T-helper 2 cell treated with Interferon-gamma antibody and Interleukin-4, amounts not matched to agents 5 μg/mL and 100 μg/mL, for 36 hours (primary cell): ENCODE measurements around the gene MTCL1.

Experiments
- DNase-seq: peaks from one replicate; pipeline ENCODE4 v3.0.0; 2021; ENCODE audit warnings: low spot score
- H3K27ac Mint-ChIP-seq: one replicate; pipeline ENCODE4 v1.8.0; 2021; ENCODE audit warnings: mild to moderate bottlenecking, mixed read lengths
- H3K27me3 Mint-ChIP-seq: one replicate; pipeline ENCODE4 v1.8.0; 2021; ENCODE audit warnings: low read depth, mixed read lengths
- H3K36me3 Mint-ChIP-seq: one replicate; pipeline ENCODE4 v1.8.0; 2021; ENCODE audit warnings: low read depth, mixed read lengths
- H3K4me1 Mint-ChIP-seq: one replicate; pipeline ENCODE4 v1.8.0; 2021; ENCODE audit warnings: low read depth, mixed read lengths
- H3K4me3 Mint-ChIP-seq: one replicate; pipeline ENCODE4 v1.8.0; 2022; ENCODE audit warnings: mild to moderate bottlenecking, moderate library complexity, mixed read lengths
- H3K9me3 Mint-ChIP-seq: one replicate; pipeline ENCODE4 v1.8.0; 2021; ENCODE audit warnings: mixed read lengths

The MTCL1 gene

DNA sequence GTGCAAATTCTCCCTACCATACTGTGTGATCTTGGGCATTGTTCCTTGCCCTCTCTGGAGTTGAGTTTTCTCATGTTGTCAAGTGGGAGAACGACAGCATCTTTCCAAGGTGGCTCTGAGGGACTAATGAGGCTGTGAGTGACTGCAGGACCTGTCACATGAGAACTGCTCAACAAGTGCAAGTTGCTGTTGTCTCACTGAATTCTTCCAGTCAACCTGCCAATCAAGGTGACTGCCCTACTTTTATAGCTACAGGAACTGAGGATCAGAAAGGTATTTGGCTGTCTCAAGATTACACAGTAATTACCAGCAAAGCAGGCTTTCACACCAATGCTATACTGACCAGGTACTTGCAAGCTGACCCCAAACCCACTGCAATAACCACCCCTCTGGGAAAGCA lies 137.6 kb downstream of the MTCL1 start:
- H3K4me3 Mint-ChIP-seq = no peak overlapping the region
- no peak overlapping the region for H3K27ac Mint-ChIP-seq
- no peak for DNase-seq
- H3K27me3 Mint-ChIP-seq = no peaks in the 10 kb centered on the region
- H3K9me3 Mint-ChIP-seq = no peaks in the 10 kb centered on the region
- H3K4me1 Mint-ChIP-seq = no peaks in the 10 kb centered on the region
- H3K36me3 Mint-ChIP-seq = no peaks in the 10 kb centered on the region

DNA sequence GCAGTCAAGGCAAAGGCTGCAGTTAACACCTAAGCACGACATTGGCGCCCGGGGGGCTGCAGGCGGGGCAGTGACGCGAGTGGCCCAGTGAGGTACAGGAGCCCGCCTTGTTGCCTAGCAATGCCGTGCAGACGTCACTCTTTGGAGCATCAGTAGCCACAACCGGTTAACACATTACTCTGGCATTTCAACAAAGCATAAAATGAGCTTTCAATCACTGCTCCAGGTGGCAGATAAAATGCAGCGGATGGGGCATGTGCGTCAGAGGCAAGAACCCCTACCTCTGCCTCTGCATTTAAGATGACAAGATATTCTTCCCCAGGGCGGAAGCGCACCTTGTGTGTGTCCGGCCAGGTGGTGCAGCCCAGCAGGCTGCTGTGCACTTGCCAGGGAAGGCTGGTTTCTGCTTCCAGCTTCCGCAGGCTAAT lies 139.4 kb downstream of the MTCL1 start:
- Mint-ChIP-seq H3K9me3 (no peaks in the 10 kb centered on the region), H3K27ac (no peak overlapping the region), H3K27me3 (peaks cover 1% of the 10 kb centered on the region), H3K4me1 (no peaks in the 10 kb centered on the region), H3K4me3 (no peak overlapping the region), H3K36me3 (no peaks in the 10 kb centered on the region)
- DNase-seq = no peak

DNA sequence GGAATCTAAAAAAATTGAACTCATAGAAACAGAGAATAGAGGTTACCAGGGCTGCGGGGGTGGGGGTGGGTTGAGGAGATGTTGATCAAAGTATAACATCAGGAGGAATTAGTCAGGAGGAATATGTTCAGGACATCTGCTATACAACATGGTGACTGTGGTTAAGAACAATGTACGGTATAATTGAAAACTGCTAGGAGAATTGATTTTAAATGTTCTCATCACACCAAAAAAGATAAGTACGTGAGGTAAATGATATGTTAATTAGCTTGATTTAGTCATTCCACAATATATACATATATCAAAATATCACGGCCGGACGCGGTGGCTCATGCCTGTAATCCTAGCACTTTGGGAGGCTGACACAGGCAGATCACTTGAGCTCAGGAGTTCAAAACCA lies 140.2 kb downstream of the MTCL1 start:
- no peak overlapping the region for H3K4me3 Mint-ChIP-seq
- no peaks in the 10 kb centered on the region for H3K9me3 Mint-ChIP-seq
- H3K36me3 Mint-ChIP-seq = no peaks in the 10 kb centered on the region
- no peak for DNase-seq
- H3K27me3 Mint-ChIP-seq = peaks cover 1% of the 10 kb centered on the region
- H3K4me1 Mint-ChIP-seq = no peaks in the 10 kb centered on the region
- no peak overlapping the region for H3K27ac Mint-ChIP-seq

GRCh38 chr18:8847066-8847755 lies 141.9 kb downstream of the MTCL1 start:
- H3K27ac Mint-ChIP-seq = no peak overlapping the region
- H3K4me3 Mint-ChIP-seq = no peak overlapping the region
- no peaks in the 10 kb centered on the region for H3K4me1 Mint-ChIP-seq
- peaks cover 1% of the 10 kb centered on the region for H3K27me3 Mint-ChIP-seq
- no peaks in the 10 kb centered on the region for H3K36me3 Mint-ChIP-seq
- H3K9me3 Mint-ChIP-seq = no peaks in the 10 kb centered on the region
- DNase-seq = no peak

- H3K27ac Mint-ChIP-seq = no peak overlapping the region
- H3K4me3 Mint-ChIP-seq = no peak overlapping the region
- no peak for DNase-seq
- peaks cover 1% of the 10 kb centered on the region for H3K27me3 Mint-ChIP-seq
- H3K36me3 Mint-ChIP-seq = no peaks in the 10 kb centered on the region
- H3K9me3 Mint-ChIP-seq = no peaks in the 10 kb centered on the region
- H3K4me1 Mint-ChIP-seq = no peaks in the 10 kb centered on the region
These were observed 142.5 kb downstream of the MTCL1 start for GRCh38 chr18:8847900-8848299.

DNA sequence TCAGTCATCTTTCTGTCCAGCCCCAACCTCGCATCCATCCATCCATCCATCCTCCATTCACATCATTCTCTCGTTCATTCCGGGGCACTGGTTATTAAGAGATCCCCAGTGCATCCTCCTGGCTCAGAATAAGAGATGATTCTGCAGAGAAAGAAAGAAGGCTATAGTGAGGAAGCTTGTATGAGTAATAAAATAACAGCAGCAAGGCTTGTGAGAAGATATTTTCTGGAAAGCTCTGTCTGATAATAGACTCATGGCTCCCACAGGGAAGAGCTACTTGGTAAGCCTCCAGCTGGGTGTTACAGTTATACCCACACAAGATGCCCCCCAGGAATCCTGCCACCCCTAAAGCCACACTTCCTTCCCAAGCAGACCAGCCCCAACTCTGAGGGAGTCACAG lies 143.2 kb downstream of the MTCL1 start:
- Mint-ChIP-seq H3K4me1 (no peaks in the 10 kb centered on the region), H3K36me3 (no peaks in the 10 kb centered on the region), H3K27ac (no peak overlapping the region), H3K4me3 (no peak overlapping the region), H3K9me3 (no peaks in the 10 kb centered on the region), H3K27me3 (peaks cover 1% of the 10 kb centered on the region)
- no peak for DNase-seq

- Mint-ChIP-seq H3K4me3 (no peak overlapping the region), H3K9me3 (no peaks in the 10 kb centered on the region), H3K27ac (no peak overlapping the region), H3K27me3 (peaks cover 4% of the 10 kb centered on the region), H3K36me3 (no peaks in the 10 kb centered on the region), H3K4me1 (no peaks in the 10 kb centered on the region)
- DNase-seq = no peak
These were observed 144.3 kb downstream of the MTCL1 start for GRCh38 chr18:8849696-8850095.

DNA sequence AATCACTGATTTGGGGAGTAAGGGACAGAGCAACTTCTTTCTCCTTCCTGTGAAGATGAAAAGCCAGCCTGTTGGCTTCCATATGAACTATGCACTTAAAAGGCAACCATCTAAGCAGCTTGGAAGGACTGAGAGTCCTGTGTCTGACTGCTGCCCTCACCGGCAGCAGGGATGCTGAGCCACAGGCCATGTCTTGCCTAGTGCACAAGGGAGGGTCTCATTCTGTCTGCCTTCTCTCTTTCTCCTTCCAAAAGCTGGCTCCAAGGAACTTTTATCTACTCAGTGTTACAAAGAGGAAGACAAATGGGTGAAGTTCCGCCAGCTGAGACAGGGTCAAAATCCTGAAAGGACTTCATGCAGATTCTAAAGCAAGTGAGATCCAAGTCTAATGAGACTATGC lies 146.3 kb downstream of the MTCL1 start:
- DNase-seq = no peak
- Mint-ChIP-seq H3K4me1 (no peaks in the 10 kb centered on the region), H3K27me3 (peaks cover 4% of the 10 kb centered on the region), H3K4me3 (no peak overlapping the region), H3K36me3 (no peaks in the 10 kb centered on the region), H3K27ac (no peak overlapping the region), H3K9me3 (no peaks in the 10 kb centered on the region)

DNA sequence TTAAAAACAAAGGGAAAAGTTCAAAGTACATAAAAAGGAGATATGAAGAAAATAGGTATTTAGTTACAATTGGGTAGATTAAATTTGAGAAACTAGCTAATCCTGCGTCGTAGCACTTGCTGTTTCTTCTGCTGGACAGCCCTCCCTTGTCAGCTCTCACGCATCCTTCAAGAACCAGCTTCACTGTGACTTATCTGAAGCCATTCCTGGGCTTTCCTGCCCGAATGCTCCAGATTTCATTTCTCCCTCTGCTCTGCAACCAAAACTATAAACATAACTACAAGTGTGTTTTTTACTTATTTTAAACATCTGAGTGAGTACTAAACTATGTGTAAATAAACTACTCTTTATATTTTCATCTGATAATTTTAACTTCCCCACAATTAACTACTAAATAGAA lies 149.2 kb downstream of the MTCL1 start:
- no peaks in the 10 kb centered on the region for H3K36me3 Mint-ChIP-seq
- no peak overlapping the region for H3K27ac Mint-ChIP-seq
- DNase-seq = no peak
- H3K4me1 Mint-ChIP-seq = no peaks in the 10 kb centered on the region
- H3K27me3 Mint-ChIP-seq = peaks cover 6% of the 10 kb centered on the region
- H3K4me3 Mint-ChIP-seq = no peak overlapping the region
- no peaks in the 10 kb centered on the region for H3K9me3 Mint-ChIP-seq

GRCh38 chr18:8854962-8855361 lies 149.6 kb downstream of the MTCL1 start:
- Mint-ChIP-seq H3K27me3 (peaks cover 8% of the 10 kb centered on the region), H3K27ac (no peak overlapping the region), H3K36me3 (no peaks in the 10 kb centered on the region), H3K4me1 (no peaks in the 10 kb centered on the region), H3K9me3 (no peaks in the 10 kb centered on the region), H3K4me3 (no peak overlapping the region)
- no peak for DNase-seq

DNA sequence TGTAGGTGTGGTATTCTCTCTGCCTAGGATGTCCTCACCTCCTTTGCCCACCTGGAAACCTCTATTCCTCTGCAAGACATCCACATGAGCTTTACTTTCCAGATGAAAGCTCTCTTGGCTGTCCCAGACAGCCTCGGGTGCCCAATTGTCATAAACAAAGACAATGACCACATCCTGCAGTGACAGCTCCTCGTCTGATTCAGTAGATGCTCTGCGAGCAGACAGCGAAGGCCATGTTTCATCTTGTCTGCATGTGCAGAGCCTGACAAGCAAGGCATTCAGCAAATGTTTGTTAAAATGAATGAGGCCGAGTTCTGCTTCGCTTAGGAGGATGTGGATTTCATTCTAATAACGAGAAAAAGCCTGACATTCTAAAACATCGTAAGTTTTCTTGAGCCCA lies 150.9 kb downstream of the MTCL1 start:
- no peaks in the 10 kb centered on the region for H3K9me3 Mint-ChIP-seq
- no peak overlapping the region for H3K4me3 Mint-ChIP-seq
- no peak overlapping the region for H3K27ac Mint-ChIP-seq
- no peaks in the 10 kb centered on the region for H3K4me1 Mint-ChIP-seq
- peaks cover 8% of the 10 kb centered on the region for H3K27me3 Mint-ChIP-seq
- DNase-seq = no peak
- H3K36me3 Mint-ChIP-seq = no peaks in the 10 kb centered on the region

DNA sequence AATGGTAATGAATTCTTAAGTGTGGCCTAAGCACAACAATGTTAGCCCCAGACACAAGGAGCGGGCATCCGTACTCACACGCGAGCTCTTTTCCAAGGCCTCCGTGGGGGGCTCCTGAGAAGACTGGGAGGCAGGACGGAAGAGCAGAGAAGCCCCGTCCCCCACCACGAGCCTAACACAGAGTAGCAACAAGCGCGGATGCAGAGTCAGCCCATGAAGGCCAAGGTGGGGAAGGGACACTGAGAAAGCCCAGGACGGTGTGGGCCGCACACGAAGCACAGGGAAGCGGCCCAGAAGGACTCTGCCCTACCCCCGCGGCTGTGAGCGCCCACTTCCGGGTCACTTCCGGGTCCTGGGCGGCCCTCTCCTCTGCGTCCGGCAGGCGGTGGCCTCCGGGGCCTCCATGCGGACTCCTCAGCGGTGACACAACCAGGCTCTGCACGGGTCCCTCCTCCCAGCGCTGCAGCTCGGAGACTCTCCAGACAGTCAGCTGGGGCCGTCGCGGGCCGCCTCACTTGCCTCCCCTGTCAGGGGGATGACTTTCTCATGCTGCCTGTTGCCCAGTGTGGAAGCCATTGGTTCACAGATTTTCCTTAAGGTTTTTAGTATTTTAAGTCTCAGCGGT lies 151.5 kb downstream of the MTCL1 start:
- H3K9me3 Mint-ChIP-seq = no peaks in the 10 kb centered on the region
- no peak overlapping the region for H3K27ac Mint-ChIP-seq
- DNase-seq = no peak
- no peak overlapping the region for H3K4me3 Mint-ChIP-seq
- peaks cover 8% of the 10 kb centered on the region for H3K27me3 Mint-ChIP-seq
- H3K36me3 Mint-ChIP-seq = no peaks in the 10 kb centered on the region
- no peaks in the 10 kb centered on the region for H3K4me1 Mint-ChIP-seq

GRCh38 chr18:8857806-8858205 lies 152.4 kb downstream of the MTCL1 start:
- peaks cover 8% of the 10 kb centered on the region for H3K27me3 Mint-ChIP-seq
- DNase-seq = no peak
- H3K4me1 Mint-ChIP-seq = no peaks in the 10 kb centered on the region
- no peaks in the 10 kb centered on the region for H3K9me3 Mint-ChIP-seq
- no peak overlapping the region for H3K27ac Mint-ChIP-seq
- H3K36me3 Mint-ChIP-seq = no peaks in the 10 kb centered on the region
- H3K4me3 Mint-ChIP-seq = no peak overlapping the region

GRCh38 chr18:8858888-8859511 lies 153.6 kb downstream of the MTCL1 start:
- H3K27me3 Mint-ChIP-seq = peaks cover 8% of the 10 kb centered on the region
- no peaks in the 10 kb centered on the region for H3K36me3 Mint-ChIP-seq
- no peak overlapping the region for H3K27ac Mint-ChIP-seq
- no peaks in the 10 kb centered on the region for H3K4me1 Mint-ChIP-seq
- no peak overlapping the region for H3K4me3 Mint-ChIP-seq
- DNase-seq = no peak
- no peaks in the 10 kb centered on the region for H3K9me3 Mint-ChIP-seq
